PFSK-1 (cell line): ENCODE results near the gene CCNDBP1.

ENCODE experiments used
- FOXP2 ChIP-seq: optimal IDR thresholded peaks from 2 replicates; pipeline ENCODE3; 2011; ENCODE audit warnings: borderline replicate concordance, control low read depth, inconsistent platforms; ENCODE audit not compliant: insufficient read depth; ENCODE audit errors: extremely low read length, extremely low read depth
- POLR2AphosphoS5 ChIP-seq: IDR thresholded peaks from 2 replicates; pipeline ENCODE4 v1.6.1; 2012; ENCODE audit warnings: low read depth, mild to moderate bottlenecking, control low read depth, low read length, moderate library complexity
- SIN3A ChIP-seq: IDR thresholded peaks from 2 replicates; pipeline ENCODE4 v1.6.1; 2012; ENCODE audit warnings: mild to moderate bottlenecking, low read length, moderate library complexity, borderline replicate concordance; ENCODE audit not compliant: insufficient read depth
- TAF1 ChIP-seq: IDR thresholded peaks from 2 replicates; pipeline ENCODE4 v1.6.1; 2012; ENCODE audit warnings: low read length, control low read depth, borderline replicate concordance; ENCODE audit not compliant: insufficient read depth
- TF ChIP-seq, protein P1 (sequence below), 2 experiments: IDR thresholded peaks; 2 replicates each; pipeline versions ENCODE4 v1.6.1 to v1.8.0; 2011 to 2012; ENCODE audit warnings: low read depth in 2 of 2, low read length in 2 of 2, control low read depth in 1 of 2, inconsistent platforms in 1 of 2, mild to moderate bottlenecking in 1 of 2, moderate library complexity in 1 of 2; ENCODE audit not compliant: insufficient read depth in 1 of 2

The CCNDBP1 gene

DNA sequence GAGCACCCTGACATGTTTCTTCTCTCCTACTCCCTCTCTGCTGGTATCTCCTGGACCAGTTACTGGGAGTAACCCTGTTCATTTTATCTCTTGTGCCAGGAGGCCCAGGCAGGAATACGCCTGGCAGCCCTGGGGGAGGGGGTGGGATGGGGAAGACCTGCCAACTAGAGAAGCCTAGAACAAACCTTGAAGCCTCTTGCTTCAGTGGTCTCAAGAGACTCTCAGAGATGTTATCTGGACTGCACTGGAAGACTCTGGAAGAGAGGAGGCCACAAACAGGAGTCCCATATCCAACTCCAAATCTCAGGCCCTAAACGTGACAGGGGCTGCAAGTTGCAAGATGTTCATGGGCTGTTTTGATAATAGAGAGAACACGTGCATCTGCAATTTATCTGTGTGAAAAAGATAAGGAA is 35.8 kb downstream of the CCNDBP1 start, which contains the start of gene EPB42:
TSS of gene EPB42 (minus strand) at position 28 of the 413 bp plus-strand sequence. CDS start 193 bp downstream, outside the sequence.
- TF ChIP-seq, protein P1, sequence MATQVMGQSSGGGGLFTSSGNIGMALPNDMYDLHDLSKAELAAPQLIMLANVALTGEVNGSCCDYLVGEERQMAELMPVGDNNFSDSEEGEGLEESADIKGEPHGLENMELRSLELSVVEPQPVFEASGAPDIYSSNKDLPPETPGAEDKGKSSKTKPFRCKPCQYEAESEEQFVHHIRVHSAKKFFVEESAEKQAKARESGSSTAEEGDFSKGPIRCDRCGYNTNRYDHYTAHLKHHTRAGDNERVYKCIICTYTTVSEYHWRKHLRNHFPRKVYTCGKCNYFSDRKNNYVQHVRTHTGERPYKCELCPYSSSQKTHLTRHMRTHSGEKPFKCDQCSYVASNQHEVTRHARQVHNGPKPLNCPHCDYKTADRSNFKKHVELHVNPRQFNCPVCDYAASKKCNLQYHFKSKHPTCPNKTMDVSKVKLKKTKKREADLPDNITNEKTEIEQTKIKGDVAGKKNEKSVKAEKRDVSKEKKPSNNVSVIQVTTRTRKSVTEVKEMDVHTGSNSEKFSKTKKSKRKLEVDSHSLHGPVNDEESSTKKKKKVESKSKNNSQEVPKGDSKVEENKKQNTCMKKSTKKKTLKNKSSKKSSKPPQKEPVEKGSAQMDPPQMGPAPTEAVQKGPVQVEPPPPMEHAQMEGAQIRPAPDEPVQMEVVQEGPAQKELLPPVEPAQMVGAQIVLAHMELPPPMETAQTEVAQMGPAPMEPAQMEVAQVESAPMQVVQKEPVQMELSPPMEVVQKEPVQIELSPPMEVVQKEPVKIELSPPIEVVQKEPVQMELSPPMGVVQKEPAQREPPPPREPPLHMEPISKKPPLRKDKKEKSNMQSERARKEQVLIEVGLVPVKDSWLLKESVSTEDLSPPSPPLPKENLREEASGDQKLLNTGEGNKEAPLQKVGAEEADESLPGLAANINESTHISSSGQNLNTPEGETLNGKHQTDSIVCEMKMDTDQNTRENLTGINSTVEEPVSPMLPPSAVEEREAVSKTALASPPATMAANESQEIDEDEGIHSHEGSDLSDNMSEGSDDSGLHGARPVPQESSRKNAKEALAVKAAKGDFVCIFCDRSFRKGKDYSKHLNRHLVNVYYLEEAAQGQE (IDR thresholded peaks at IDR 0.05; ENCODE audit: insufficient read depth in 1 of 2, low read depth in 2 of 2, low read length in 2 of 2), result no peak
- TF ChIP-seq POLR2AphosphoS5 (no peak), SIN3A (no peak)

DNA sequence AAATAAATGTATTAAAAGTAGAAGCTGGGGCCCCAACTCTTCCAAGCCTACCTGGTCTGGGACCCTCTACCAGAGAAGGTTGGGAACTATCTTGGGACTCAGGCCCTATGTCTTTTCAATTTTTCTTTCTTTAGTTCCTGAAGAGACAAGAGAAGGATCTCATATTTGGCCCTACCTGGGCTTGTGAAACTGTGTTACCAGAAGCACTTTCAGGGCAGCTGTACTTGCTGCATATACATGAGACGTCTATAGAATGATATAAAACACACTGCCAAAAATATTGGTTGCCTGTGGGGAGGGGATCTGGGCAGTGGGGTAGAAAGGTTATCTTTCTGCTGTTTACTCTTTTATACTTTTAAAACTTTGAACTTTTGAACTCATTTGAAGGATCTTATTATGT is 36.2 kb downstream of the CCNDBP1 start:
- TF ChIP-seq TAF1 (no peak), SIN3A (no peak), FOXP2 (no peak)

DNA sequence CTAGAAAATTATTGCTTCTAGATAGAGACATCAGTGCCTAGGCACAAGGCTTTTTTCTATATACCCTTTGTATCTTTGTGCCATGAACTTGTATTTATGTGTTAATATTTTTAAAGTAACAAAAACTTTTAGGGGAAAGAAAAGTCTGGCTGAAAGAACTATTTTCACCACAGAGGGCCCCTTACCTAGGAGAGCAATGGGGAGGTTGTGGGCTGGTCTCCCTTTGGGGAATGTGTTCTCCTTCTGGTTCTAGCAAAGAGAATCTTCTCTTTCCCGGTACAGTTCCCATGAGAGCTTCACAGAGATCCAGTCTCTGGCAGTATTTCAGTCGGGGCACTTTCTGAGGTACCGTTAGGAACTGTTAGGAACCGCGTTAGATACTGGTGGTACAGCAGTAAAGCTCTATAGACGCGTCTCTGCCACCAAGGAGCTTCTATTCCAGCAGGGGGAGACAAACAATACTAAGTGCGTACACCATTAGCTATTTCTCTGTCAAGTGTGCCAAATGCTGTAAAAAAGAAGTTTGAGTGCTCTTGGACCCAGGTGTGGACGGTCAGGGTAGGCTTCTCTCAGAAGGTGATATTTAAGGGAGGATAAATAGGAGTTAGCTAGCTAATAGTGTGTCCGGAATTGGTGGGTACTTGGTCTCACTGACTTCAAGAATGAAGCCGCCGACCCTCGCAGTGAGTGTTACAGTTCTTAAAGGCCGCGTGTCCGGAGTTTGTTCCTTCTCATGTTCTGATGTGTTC is 40.2 kb downstream of the CCNDBP1 start:
- no peak for TF ChIP-seq TAF1

DNA sequence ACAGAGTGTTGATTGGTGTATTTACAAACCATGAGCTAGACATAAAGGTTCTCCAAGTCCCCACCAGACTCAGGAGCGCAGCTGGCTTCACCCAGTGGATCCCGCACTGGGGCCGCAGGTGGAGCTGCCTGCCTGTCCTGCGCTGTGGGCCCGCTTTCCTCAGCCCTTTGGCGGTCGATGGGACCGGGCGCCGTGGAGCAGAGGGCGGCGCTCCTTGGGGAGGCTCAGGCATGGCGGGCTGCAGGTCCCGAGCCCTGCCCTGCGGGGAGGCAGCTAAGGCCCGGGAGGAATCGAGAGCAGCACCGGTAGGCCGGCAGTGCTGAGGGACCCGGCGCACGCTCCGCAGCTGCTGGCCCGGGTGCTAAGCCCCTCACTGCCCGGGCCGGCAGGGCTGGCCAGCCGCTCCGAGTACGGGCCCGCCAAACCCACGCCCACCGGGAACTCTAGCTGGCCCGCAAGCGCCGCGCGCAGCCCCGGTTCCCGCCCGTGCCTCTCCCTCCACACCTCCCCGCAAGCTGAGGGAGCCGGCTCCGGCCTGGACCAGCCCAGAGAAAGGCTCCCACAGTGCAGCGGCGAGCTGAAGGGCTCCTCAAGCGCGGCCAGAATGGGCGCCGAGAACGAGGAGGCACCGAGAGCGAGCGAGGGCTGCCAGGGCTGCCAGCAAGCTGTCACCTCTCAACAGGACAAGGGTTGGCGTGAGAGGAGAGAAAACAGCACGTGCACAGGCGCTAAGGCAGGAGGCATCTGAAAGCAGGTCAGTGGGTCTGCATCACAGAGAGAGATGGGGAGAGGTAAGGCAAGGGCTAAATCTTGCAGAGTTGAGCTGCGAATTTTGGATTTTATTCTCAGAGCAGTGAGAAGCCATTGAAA is 41.5 kb downstream of the CCNDBP1 start:
- TF ChIP-seq POLR2AphosphoS5, result no peak

DNA sequence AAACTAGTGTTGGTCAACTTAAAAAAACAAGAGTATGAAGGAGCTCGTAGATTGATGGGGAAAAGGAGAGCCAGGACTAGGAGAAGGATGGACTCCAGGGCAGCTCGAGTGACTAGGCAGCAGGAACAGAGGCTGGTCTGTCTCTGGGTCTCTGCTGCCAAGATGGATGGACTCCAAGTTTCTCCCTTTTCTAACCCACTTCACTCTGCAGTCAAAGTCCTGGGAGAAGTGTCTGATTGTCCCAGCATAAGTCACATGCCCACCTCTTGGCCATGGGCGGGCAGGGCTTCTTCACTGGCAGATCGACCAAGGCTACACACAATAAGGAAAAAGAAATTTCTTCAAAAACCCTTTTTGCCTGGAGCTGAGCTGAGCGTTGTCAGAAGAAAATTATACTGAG is 44.8 kb downstream of the CCNDBP1 start:
- TF ChIP-seq SIN3A (no peak), FOXP2 (no peak), TAF1 (no peak), POLR2AphosphoS5 (no peak)
- TF ChIP-seq, protein P1 (IDR thresholded peaks at IDR 0.05; ENCODE audit: insufficient read depth in 1 of 2, low read depth in 2 of 2, low read length in 2 of 2), result no peak

DNA sequence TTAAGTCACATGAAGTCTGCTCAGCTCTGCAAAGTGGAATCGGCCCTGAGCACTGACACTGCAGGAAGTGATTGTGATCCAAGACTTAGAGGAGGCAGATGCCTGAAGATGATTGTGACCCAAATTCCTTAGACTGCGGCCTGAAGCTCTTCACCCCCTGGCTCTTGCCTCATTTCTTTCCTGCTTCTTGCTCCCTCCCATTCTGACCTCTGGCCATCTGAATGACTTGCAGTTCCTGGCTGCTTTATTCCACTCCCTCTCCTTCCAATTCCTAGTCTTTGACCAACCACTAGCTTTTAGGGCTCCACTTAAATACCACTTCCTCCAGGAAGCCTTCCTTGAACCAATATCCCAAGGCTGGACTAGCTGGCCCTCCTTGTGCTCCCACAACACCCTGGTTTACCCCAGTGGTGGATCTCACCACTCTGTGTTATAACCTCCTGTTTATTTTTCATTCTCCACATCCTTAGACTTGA is 45.5 kb downstream of the CCNDBP1 start:
- TF ChIP-seq FOXP2 (no peak), SIN3A (no peak), POLR2AphosphoS5 (no peak), TAF1 (no peak)
- TF ChIP-seq, protein P1 (IDR thresholded peaks at IDR 0.05; ENCODE audit: insufficient read depth in 1 of 2, low read depth in 2 of 2, low read length in 2 of 2), result no peak
